ENCODE results near the gene SPEG. TPM values are rescaled to one million over a fixed set of nuclear protein-coding genes. Genes with fewer than 3 reads are reported as not detected.

Gene SPEG
- total and polyA plus RNA-seq, 2 of the 8 experiments (the other 6 are each of a cell fraction or from before 2014, with no cell fraction given): 19.9 to 32.0 TPM

DNA sequence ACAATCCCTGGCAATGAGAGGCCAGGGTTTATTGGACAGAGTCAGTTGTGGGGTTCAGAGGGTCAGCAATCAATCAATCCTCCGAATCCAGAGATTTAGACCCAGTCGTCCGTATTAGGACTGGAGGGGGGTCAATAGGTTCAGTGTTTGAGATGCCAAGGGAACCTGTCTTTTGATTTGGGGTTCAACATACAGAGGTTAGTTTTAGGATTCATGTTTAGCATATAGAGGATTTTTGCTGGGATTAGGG, 64.3 kb downstream of the SPEG start (continued):
- TF ChIP-seq HDAC2 (IDR thresholded peaks at IDR 0.05; ENCODE audit: borderline replicate concordance in 1 of 2, low read depth in 2 of 2, low read length in 2 of 2) (no peak), BCL11A (IDR thresholded peaks at IDR 0.05; ENCODE audit: low read depth in 2 of 2, low read length in 2 of 2) (no peak), SP2 (IDR thresholded peaks at IDR 0.05; ENCODE audit: low read length) (no peak), RBBP5 (IDR thresholded peaks at IDR 0.05; ENCODE audit: borderline replicate concordance, low read depth, low read length) (no peak; the same call in 1 of the 2 replicates)
